Fibroblast of skin of back (primary cell): ENCODE results near the gene SREBF1.

Experiments used
- DNase-seq: peaks from one replicate; pipeline ENCODE4 v3.0.0-alpha.2; 2013

Gene SREBF1

DNA sequence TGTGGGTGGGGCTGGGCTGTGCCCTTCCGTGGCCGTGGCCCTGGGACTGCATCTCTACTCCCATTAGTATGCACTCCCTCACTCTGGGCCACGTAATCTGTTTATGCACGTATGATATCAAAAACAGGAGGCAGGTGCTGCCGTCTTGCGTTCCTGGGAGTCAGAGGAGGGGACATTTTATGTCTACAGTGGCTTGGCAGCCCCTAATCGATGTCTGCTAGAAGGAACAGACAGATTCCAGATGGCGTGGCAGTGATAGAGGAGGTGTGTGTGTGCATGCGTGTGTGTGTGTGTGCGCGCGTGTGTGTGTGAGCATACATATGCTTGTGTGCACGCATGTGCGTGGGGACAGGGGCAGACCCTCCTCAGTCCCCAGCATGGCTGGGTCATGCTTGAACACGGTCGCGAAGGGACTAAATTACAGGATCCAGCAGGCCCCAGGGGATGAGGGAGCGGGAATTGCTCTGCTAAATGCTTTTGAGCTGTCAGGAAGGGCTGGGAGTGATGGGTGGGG lies 44.7 kb downstream of the SREBF1 start:
- DNase-seq = no peak

DNA sequence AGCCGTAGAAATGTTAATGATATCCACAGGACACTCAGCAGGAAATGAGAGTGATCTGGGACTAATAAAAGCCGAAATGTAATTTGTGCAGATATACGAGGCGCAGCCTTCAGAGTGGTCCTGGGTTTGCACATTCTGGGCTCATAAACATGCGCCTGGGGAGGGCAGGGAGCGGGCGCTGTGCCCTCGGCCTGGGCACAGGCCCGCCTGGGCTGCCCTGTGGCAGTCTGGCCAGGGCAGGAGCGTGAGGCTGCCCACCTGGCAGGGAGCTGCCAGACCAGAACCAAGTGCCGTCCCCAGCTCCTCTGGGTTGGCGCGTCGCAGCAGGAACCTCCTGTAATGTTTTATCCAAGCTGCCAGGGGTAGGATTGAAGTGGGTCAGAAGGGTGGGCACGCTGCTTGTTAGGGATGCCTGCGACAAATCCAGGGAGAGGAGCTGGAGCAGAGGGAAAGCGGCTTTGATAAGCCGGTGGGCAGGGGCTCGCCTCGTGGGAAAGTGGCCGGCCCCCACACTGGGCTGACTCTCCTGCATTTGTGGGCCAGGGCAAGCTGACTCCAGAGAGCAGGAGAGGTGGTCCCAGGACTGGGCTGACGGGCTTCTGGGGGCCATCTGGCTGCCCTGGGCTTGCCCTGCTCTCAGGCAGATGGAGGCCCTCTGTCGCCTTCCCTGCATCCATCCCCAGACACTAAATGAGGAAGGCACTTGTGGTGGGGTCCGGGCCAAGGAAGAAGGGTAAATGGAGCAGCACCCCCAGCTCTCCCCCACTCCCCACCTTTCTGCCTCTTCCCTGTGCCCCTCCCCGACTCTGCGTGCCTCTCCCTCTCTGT lies 45.9 kb downstream of the SREBF1 start:
- DNase-seq = no peak

DNA sequence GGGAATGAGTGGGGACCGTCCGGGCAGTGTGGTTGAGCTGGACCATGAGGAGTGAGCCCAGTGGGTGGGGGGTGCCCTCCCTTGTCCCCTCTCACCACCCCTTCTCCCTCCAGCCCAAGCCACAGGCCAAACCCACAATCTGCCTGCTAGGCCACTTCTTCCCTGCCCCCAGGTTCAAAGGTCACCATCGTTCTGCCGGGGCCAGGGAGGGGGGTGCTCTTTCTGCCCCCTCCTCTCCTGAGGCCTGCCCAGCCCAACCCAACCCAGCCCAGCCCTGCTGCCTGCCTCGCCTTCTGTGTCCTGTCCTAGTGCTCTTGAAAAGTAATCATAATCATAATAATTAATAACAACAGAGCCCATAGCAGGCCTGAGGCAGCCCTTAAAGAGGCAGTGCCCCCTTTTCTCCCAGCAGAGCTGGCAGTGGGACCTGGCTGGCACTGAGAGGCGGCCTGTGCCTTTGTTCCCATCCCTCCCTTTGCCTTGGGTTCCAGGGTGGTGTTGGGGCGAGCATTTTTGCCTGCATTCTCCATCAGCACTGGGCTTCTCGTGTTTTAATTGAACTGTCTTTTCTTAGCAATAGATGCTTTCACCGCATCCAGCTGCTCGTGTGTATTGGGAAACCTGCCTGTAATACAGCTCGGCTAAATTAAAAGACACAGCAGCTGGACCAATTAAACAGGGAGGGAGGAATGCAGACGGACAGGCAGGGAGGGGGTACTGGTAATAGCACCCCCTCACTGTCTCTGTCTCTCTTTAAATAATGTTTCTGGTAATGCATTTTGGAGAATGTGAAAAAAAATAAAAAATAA lies 46.8 kb downstream of the SREBF1 start:
- DNase-seq = no peak

- DNase-seq = no peak
Measured at GRCh38 chr17:17789410-17789809, 47.4 kb downstream of the SREBF1 start.

DNA sequence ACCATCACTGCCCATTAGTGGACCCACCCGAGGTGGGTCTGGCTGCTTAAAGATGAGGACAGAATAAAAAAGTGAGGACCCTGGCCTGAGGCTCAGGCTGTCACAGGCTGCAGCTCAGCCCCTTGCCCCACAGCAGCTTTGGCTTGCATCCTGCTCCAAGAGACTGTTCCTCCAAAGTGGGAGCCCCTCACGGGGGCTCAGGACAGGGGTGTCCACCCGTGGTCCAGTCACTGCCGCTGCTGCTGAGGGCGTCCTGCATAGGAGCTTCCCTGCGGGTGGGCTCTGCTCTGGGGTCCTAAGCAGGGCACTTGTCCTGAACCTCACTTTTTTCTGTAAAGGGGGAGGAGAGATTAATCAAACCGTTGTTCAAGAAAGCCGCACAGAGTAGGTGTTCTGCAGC lies 47.8 kb downstream of the SREBF1 start:
- DNase-seq = no peak

DNA sequence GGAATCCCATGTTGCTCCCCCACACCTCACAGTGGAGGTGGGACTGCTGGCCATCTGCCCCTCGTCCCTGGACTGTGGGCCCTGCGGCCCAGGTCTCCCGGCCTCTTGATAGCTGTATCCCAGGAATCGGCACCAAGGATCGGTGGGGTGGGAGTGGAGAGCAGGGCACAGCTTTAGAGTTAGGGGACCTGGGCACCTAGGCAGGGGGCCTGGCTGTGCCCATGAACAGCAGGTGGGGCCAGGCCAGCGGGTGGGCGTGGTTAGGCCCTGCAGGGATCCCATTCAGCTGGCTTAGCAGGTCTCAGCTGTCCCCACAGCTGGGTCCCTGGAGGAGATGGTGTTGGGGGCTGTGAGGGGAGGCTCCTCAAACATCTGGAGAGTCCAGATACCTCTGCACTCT lies 49.2 kb downstream of the SREBF1 start:
- DNase-seq = no peak

- no peak for DNase-seq
Measured at GRCh38 chr17:17786998-17787397, 49.8 kb downstream of the SREBF1 start.

DNA sequence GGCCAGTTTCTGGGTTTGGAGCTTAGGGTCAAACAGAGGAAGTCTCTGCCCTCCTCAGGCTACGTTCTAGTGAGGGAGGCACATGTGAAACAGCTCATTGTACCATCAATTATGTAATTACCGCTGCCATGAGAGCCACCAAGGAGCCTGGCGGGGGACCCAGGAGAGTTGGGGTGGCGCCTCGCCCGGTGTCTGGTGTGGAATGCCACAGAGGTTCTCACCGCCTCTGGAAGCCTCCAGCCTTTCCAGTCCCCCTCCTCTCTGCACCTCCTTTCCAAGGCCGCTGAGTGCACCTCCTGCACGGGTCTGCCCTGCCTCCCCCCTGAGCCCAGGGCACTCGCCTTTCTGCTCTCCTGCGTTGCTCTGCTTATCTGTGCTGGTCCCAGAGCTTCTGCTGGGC lies 51.4 kb downstream of the SREBF1 start:
- no peak for DNase-seq

DNA sequence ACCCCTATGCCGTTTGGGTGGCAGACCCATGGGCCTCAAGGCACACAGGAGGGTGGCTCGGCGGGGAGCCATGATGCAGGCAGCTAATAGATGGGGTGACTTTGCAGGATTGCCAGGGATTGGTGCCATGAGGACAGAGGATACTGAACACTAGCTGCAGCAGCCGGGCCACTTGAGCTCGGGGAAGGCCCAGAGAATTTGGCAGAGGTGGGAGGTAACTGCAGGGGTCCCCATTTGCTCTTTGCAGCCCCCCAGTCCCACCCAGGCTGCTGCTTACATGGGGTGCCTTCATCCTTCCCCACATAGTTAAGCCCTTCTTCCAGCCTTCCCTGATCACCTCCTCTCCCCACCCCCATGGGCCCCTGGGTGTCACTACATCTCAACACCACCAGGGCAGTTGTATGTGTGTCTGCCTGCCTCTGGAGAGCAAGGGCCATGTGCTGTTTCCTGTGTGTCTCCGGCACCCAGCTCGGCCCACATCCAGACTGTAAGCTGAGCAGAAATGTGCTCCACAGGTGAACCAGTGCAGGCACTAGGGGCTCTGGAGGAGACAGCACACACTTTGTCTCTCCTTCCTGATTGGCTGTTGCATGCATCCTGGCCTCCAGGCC lies 52.0 kb downstream of the SREBF1 start:
- DNase-seq = peak; percentile 28

GRCh38 chr17:17783825-17784656 lies 52.7 kb downstream of the SREBF1 start:
- DNase-seq = peak; percentile 49

- DNase-seq = no peak
Measured at GRCh38 chr17:17783116-17783824, 53.5 kb downstream of the SREBF1 start.

- no peak for DNase-seq
Measured at GRCh38 chr17:17782523-17783115, 54.2 kb downstream of the SREBF1 start.

DNA sequence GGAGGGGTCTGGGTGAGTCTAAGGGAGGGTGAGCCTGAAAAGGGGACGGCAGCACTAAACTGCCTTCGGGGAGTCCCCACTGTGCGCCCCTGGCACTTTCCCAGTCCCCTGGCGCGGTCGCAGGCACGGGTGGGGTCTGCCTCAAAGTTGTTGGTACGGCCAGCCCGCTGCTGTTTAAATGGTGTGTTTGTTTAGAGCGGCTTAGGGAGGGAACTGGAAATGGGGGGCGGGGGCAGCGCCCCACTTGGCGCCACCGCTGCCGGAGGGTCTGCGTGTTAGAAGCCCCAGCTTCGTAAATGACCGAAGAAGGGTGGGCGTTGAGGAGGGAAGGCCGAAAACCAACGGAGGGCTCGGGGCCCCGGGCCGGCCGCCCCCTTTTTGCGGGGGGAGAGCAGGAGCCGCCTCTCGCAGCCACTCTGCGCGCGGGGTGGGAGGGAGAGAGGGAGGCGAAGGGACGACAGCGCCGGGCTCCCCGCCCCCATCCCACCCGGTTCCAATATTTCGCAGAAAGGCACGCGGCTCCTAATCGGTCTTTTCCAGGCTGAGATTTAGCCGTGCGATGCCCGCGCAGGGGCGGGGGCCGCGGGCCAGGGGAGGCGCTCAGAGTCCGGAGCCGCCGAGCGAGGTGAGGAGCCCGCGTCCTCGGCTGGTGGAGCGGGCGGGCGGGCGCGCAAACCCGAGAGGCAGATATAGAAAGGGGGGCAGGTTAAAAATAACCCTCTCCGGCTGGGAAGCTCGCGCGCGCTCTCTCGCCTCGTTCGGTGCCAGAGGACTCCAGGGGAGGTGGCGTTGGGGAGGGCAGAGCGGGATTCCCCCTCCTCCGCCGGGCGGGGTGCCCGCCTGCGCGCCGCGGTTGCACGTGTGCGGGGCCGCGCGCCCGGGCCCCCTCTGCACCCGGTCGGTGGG lies 54.9 kb downstream of the SREBF1 start:
- DNase-seq = peak; percentile 68

DNA sequence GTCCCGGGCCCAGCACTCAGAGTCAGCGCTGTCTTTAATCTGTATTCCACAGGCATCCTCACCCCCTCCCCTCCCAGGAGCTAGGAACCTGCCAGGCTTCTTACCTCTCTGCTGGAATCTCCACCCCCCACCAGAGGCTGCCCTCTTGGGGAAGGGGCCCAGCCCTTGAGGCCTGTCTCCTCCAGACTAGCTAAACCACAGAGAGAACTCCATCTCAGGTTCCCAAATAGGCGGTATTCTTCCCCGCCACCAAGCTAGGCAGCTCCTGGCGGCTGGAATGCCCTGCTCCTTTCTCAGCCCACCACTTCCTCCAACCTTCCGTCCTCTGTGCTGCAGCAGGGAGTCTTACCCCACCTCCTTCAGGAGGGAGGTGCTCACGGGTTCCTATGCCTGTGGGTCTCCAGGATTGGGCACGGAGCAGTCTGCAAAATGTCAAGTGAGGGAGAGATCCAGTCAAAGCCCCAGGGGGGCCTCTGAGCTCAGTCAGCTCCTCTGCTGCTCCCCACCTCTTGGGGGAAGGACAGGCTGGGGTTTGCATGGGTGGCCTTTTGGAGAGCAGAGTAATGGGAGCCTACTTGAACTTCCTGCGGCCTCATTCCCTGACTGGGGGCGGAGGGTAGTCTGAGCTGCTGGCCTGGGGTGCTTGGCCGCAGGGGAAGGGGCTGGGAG lies 55.7 kb downstream of the SREBF1 start:
- peak; percentile 77 for DNase-seq

DNA sequence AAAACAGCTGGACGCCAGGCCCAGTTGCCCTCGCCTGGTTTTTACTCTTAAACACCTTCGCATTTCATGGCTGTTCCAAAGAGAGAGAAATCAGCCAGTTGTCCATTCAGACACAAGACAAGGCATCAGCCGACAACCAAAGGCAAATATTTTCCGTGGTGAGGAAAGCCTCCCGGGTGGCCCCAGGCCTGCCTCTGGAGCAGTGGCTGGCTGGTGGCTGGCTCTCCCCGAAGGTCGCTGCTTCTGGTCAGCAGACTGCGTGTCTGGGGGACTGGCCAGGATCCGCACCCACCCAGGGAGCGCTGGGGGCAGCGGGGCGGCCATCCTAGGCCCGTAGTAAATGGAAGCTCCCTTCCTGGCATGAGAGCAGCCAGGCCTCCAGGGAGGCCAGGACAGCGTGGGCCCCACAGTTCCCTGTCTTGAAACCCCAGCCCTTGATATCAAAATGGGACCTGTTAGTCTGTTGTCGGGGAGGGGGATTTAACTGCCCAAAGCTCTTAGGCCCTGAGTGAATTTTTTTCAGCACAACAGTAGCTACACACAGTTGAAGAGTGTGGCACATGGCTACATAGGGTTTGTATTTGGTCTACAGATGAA lies 57.7 kb downstream of the SREBF1 start:
- DNase-seq = no peak

DNA sequence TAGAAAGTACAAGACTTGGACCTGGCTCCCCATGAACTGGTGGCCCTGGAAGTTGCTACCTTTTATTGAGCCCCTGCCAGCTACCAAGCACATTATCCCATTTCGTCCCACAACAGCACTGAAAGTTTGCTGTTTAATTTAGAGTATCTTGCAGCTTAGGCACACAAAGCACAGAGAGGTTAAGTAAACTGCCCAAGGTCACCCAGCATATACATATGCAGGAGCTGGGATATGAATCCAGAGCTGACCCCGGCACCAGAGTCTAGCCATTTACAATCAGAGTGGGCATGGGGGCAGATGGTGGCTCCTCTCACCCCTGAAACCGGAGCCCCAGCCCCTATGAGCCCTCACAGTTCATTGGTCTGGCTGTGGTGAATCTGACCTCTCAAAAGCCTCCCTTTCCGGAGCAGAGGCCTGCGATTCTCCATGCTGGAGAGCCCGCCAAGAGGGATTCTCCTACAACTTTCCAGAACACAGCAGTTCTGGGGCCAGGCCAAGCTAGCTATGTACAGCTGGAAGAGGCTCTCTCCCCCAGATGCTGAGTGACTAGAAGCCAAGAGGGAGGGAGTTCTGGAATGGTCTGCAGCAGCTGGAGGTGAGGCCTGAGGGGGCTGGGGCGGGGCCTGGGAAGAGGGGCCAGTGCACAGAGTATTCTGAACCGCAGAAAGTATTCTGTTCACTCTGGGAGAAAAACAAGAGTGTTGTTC lies 58.3 kb downstream of the SREBF1 start:
- DNase-seq = peak; percentile 19

- DNase-seq = no peak
Measured at GRCh38 chr17:17776889-17777288, 59.9 kb downstream of the SREBF1 start.
